Calu3 (cell line): Measurements from ENCODE around the gene LARGE1. TPM values are rescaled to one million over a fixed set of nuclear protein-coding genes. Genes with fewer than 3 reads are reported as not detected.

Experiments
- BruUV-seq: library from RNA; stranded (reverse); fragments of 400-500 nt; replicated peaks from 2 replicates; lab custom pipeline; 2021; lab: Mats Ljungman, UMichigan
- CTCF ChIA-PET: fragments of 300-600 bp; sonication (Branson Sonifier 250); formaldehyde crosslinking; loops from one replicate; lab custom pipeline; 2022; ENCODE audit warnings: antibody characterized with exemption; lab: Charles Lee
- DNase-seq: peaks from one replicate; pipeline ENCODE4 v3.0.0; 2022
- H3K27ac Mint-ChIP-seq: one replicate; pipeline ENCODE4 v1.8.0; 2022; ENCODE audit warnings: mixed read lengths; ENCODE audit not compliant: unreplicated experiment
- H3K27me3 Mint-ChIP-seq: one replicate; pipeline ENCODE4 v1.8.0; 2022; ENCODE audit warnings: mixed read lengths; ENCODE audit not compliant: unreplicated experiment
- H3K36me3 Mint-ChIP-seq: one replicate; pipeline ENCODE4 v1.8.0; 2022; ENCODE audit warnings: mild to moderate bottlenecking, moderate library complexity, mixed read lengths; ENCODE audit not compliant: insufficient read depth, unreplicated experiment
- H3K4me1 Mint-ChIP-seq: one replicate; pipeline ENCODE4 v1.8.0; 2022; ENCODE audit warnings: mild to moderate bottlenecking, low read depth, mixed read lengths; ENCODE audit not compliant: unreplicated experiment
- H3K4me3 Mint-ChIP-seq: one replicate; pipeline ENCODE4 v1.8.0; 2022; ENCODE audit warnings: mild to moderate bottlenecking, low read depth, moderate library complexity, mixed read lengths; ENCODE audit not compliant: unreplicated experiment
- H3K9me3 Mint-ChIP-seq: one replicate; pipeline ENCODE4 v1.8.0; 2022; ENCODE audit warnings: low read depth, mixed read lengths; ENCODE audit not compliant: unreplicated experiment
- CTCF ChIP-seq: fragments of 200-600 bp; IDR thresholded peaks from one replicate; pipeline ENCODE4 v1.8.0; 2022; ENCODE audit warnings: antibody characterized with exemption; ENCODE audit not compliant: unreplicated experiment
- intact Hi-C: fragments of 100-400 bp; cut with micrococcal nuclease; formaldehyde crosslinking; loops from one replicate; pipeline ENCODE4 v1.10.0; 2022; ENCODE audit not compliant: unreplicated experiment
- total RNA-seq: library from RNA; stranded (reverse); gene quantifications from 2 replicates; pipeline ENCODE4 v1.2.3, GENCODE V29; 2022

LARGE1 gene
- total RNA-seq, 1 experiment from 2014 or later = 11.6 TPM

GRCh38 chr22:33579448-33580093 is 340.7 kb downstream of the LARGE1 start:
- Mint-ChIP-seq H3K4me1 (peaks cover 27% of the 10 kb centered on the region), H3K9me3 (no peaks in the 10 kb centered on the region), H3K27ac (peak overlapping the region; percentile 36), H3K27me3 (no peaks in the 10 kb centered on the region), H3K36me3 (peaks cover 5% of the 10 kb centered on the region), H3K4me3 (no peak overlapping the region)
- peak; percentile 94 for TF ChIP-seq CTCF
- no TSS peak for BruUV-seq
- CTCF ChIA-PET = interaction anchor here (0.7 to 2.2 kb wide), 4 partner anchors 55 to 1444 kb away, joined by 3 to 13 read pairs (median 4); no protein-coding TSS in a partner anchor
- intact Hi-C loops = loop anchor here (1.0 kb wide), 2 partner anchors 60 to 278 kb away; no protein-coding TSS in a partner anchor
- peak; percentile 81 for DNase-seq

DNA sequence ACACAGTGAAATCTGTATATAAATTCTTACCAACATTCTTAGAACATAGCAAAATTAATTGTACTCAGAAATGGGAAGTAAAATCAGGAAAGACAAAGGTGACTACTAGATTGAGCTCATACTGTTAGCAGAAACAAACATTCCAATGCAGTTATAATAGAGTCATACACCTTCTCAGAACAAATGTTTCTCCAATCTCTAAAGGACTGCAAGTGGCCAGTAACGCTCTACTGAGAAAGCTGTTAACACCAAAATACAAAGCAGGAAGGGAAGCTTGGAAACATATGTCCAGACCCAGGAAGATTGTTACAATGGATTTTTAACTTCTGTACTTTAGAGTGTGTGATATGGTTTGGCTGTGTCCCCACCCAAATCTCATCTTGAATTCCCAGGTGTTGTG is 341.5 kb downstream of the LARGE1 start:
- Mint-ChIP-seq H3K27ac (peak overlapping the region; percentile 36), H3K4me1 (peaks cover 27% of the 10 kb centered on the region), H3K9me3 (no peaks in the 10 kb centered on the region), H3K27me3 (no peaks in the 10 kb centered on the region), H3K4me3 (no peak overlapping the region), H3K36me3 (peaks cover 5% of the 10 kb centered on the region)
- intact Hi-C loops = loop anchor here (1.0 kb wide), 2 partner anchors 59 to 277 kb away; no protein-coding TSS in a partner anchor
- CTCF ChIA-PET = interaction anchor here (0.7 to 2.2 kb wide), 6 partner anchors 10 to 62 kb away, joined by 3 to 13 read pairs (median 4); no protein-coding TSS in a partner anchor
- no peak for TF ChIP-seq CTCF
- no peak for DNase-seq
- no TSS peak for BruUV-seq

GRCh38 chr22:33577862-33578411 is 342.3 kb downstream of the LARGE1 start:
- DNase-seq = peak; percentile 5
- no peak for TF ChIP-seq CTCF
- Mint-ChIP-seq H3K27me3 (no peaks in the 10 kb centered on the region), H3K27ac (no peak overlapping the region), H3K4me3 (no peak overlapping the region), H3K4me1 (peaks cover 27% of the 10 kb centered on the region), H3K36me3 (peaks cover 5% of the 10 kb centered on the region), H3K9me3 (no peaks in the 10 kb centered on the region)
- BruUV-seq = no TSS peak
- CTCF ChIA-PET = interaction anchor here (0.8 to 2.2 kb wide), 3 partner anchors 48 to 59 kb away, joined by 3 to 13 read pairs (median 4); no protein-coding TSS in a partner anchor
- intact Hi-C loops = no loop called here

DNA sequence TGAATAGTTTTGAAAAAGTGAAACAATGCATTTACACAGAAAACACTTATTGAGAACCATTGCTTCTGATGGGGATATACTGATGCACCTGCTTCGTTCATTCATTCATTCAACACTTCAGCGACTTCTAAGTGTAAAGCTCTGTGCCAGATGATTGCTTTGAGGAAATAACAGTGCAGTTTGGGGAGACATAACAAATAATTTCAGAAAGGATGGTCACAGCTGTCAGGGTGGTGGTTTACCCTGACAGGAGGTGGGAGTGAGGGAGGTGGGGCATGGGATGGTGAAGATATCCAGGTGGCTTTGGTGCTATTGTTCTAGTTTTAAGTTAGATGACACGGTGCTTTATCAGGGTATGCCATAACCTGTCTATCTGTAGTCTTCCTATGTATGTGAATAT is 344.1 kb downstream of the LARGE1 start:
- peaks cover 27% of the 10 kb centered on the region for H3K4me1 Mint-ChIP-seq
- H3K4me3 Mint-ChIP-seq = no peak overlapping the region
- H3K27ac Mint-ChIP-seq = no peak overlapping the region
- intact Hi-C loops = no loop called here
- CTCF ChIA-PET = no interaction called here
- DNase-seq = no peak
- no peaks in the 10 kb centered on the region for H3K9me3 Mint-ChIP-seq
- no TSS peak for BruUV-seq
- TF ChIP-seq CTCF = no peak
- H3K36me3 Mint-ChIP-seq = peaks cover 5% of the 10 kb centered on the region
- no peaks in the 10 kb centered on the region for H3K27me3 Mint-ChIP-seq
